T47D (cell line): Measurements from ENCODE around the gene LNPK.

ENCODE experiments used
- DNase-seq, 2 experiments: peaks; one replicate each; pipeline versions ENCODE4 v3.0.0 to v3.0.0-alpha.2; 2011 to 2012; ENCODE audit warnings: low read depth in 1 of 2, low spot score in 1 of 2
- JUND ChIP-seq: IDR thresholded peaks from 2 replicates; pipeline ENCODE4 v1.6.1; 2012; ENCODE audit warnings: low read depth
- in situ Hi-C: cut with HindIII; loops from 2 replicates; pipeline ENCODE4 v1.10.0; 2016; ENCODE audit warnings: low sequenced_read_pairs, low pct_unique_long_range_greater_than_20kb

Gene LNPK

GRCh38 chr2:175955136-175955535 lies 46.9 kb downstream of the LNPK start:
- TF ChIP-seq JUND = no peak
- in situ Hi-C loops = no loop called here
- no peak for DNase-seq

- in situ Hi-C loops = no loop called here
- TF ChIP-seq JUND = no peak
- DNase-seq = no peak
These were observed 51.6 kb downstream of the LNPK start for GRCh38 chr2:175950512-175950911.

GRCh38 chr2:175948191-175948590 lies 53.9 kb downstream of the LNPK start:
- TF ChIP-seq JUND = no peak

GRCh38 chr2:175947073-175947472 lies 55.0 kb downstream of the LNPK start:
- TF ChIP-seq JUND = no peak
- DNase-seq = no peak
- in situ Hi-C loops = no loop called here

More at GRCh38 chr2:175948191-175948590, 53.9 kb downstream of the LNPK start:
- in situ Hi-C loops = no loop called here
- DNase-seq = no peak

GRCh38 chr2:175941699-175942098 lies 60.4 kb downstream of the LNPK start:
- in situ Hi-C loops = no loop called here
- no peak for TF ChIP-seq JUND
- no peak for DNase-seq

- TF ChIP-seq JUND = no peak
- no peak for DNase-seq
- in situ Hi-C loops = no loop called here
These were observed 64.9 kb downstream of the LNPK start for GRCh38 chr2:175937216-175937615.

- in situ Hi-C loops = no loop called here
- no peak for TF ChIP-seq JUND
- DNase-seq = no peak
These were observed 66.5 kb downstream of the LNPK start for GRCh38 chr2:175935289-175936181.

- in situ Hi-C loops = no loop called here
- TF ChIP-seq JUND = no peak
- DNase-seq = no peak
These were observed 69.4 kb downstream of the LNPK start for GRCh38 chr2:175932675-175933074.

- no peak for DNase-seq
- no peak for TF ChIP-seq JUND
- in situ Hi-C loops = no loop called here
These were observed 70.3 kb downstream of the LNPK start for GRCh38 chr2:175931805-175932204.

GRCh38 chr2:175930504-175930903 lies 71.6 kb downstream of the LNPK start:
- no peak for TF ChIP-seq JUND
- in situ Hi-C loops = no loop called here
- peak in 1 of 2 experiments; percentile 16 for DNase-seq

- TF ChIP-seq JUND = no peak
- in situ Hi-C loops = no loop called here
- DNase-seq = peak in 1 of 2 experiments; percentile 14
These were observed 72.2 kb downstream of the LNPK start for GRCh38 chr2:175929850-175930249.

GRCh38 chr2:175926272-175926671 lies 75.8 kb downstream of the LNPK start:
- no peak for DNase-seq
- in situ Hi-C loops = no loop called here
- TF ChIP-seq JUND = no peak

- no peak for DNase-seq
- no peak for TF ChIP-seq JUND
- in situ Hi-C loops = no loop called here
These were observed 79.9 kb downstream of the LNPK start for GRCh38 chr2:175922160-175922559.

- TF ChIP-seq JUND = no peak
- in situ Hi-C loops = no loop called here
These were observed 83.1 kb downstream of the LNPK start for GRCh38 chr2:175918935-175919334.

More at GRCh38 chr2:175918935-175919334, 83.1 kb downstream of the LNPK start:
- DNase-seq = no peak
